ENCODE results near the gene TCF21. TPM values are rescaled to one million over a fixed set of nuclear protein-coding genes. Genes with fewer than 3 reads are reported as not detected.

Gene TCF21
- total RNA-seq, 1 donor from 2014 or later: 0.52 TPM

GRCh38 chr6:133892813-133893691 lies 4.1 kb downstream of the TCF21 start:
- peaks cover 18% of the 10 kb centered on the region for H3K4me1 Mint-ChIP-seq (ENCODE audit: low read depth, unreplicated experiment)
- H3K27me3 ChIP-seq (ENCODE audit: insufficient read depth, low read length): peaks cover 98% of the 10 kb centered on the region
- H3K27ac ChIP-seq (ENCODE audit: low read depth, low read length): no peak overlapping the region
- no peak overlapping the region for H3K4me3 Mint-ChIP-seq (ENCODE audit: unreplicated experiment)
- H3K79me2 ChIP-seq (ENCODE audit: insufficient read depth, low read length): no peaks in the 10 kb centered on the region
- no peaks in the 10 kb centered on the region for H3K36me3 ChIP-seq (ENCODE audit: insufficient read depth, low read length)
- peaks cover 4% of the 10 kb centered on the region for H4K20me1 ChIP-seq (ENCODE audit: insufficient read depth, low read length)
- no peak overlapping the region for H2AFZ ChIP-seq (ENCODE audit: low read depth, low read length)
- no peaks in the 10 kb centered on the region for H3K9me3 ChIP-seq (ENCODE audit: insufficient read depth, low read depth, low read length)
- H3K4me1 ChIP-seq (ENCODE audit: insufficient read depth, low read length): peaks cover 12% of the 10 kb centered on the region
- H3K4me2 ChIP-seq (ENCODE audit: low read length): no peak overlapping the region
- FAIRE-seq (no peak), DNase-seq (ENCODE audit: low read depth) (no peak)
- H3K36me3 Mint-ChIP-seq (ENCODE audit: low read depth, unreplicated experiment): peaks cover 7% of the 10 kb centered on the region
- no peak overlapping the region for H3K27ac Mint-ChIP-seq (ENCODE audit: unreplicated experiment)
- TF ChIP-seq, protein P1, sequence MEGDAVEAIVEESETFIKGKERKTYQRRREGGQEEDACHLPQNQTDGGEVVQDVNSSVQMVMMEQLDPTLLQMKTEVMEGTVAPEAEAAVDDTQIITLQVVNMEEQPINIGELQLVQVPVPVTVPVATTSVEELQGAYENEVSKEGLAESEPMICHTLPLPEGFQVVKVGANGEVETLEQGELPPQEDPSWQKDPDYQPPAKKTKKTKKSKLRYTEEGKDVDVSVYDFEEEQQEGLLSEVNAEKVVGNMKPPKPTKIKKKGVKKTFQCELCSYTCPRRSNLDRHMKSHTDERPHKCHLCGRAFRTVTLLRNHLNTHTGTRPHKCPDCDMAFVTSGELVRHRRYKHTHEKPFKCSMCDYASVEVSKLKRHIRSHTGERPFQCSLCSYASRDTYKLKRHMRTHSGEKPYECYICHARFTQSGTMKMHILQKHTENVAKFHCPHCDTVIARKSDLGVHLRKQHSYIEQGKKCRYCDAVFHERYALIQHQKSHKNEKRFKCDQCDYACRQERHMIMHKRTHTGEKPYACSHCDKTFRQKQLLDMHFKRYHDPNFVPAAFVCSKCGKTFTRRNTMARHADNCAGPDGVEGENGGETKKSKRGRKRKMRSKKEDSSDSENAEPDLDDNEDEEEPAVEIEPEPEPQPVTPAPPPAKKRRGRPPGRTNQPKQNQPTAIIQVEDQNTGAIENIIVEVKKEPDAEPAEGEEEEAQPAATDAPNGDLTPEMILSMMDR (IDR thresholded peaks at IDR 0.05; ENCODE audit: insufficient read depth, low read depth, low read length): no peak
- TF ChIP-seq EZH2 (IDR thresholded peaks at IDR 0.05; ENCODE audit: insufficient read depth, low read length): peak; percentile 79
- no peak overlapping the region for H3K4me3 ChIP-seq (ENCODE audit: insufficient read depth, low read depth, low read length)
- peaks cover 90% of the 10 kb centered on the region for H3K27me3 Mint-ChIP-seq (ENCODE audit: low read depth, unreplicated experiment)
- H3K9ac ChIP-seq (ENCODE audit: low read length): no peak overlapping the region
- no peaks in the 10 kb centered on the region for H3K9me3 Mint-ChIP-seq (ENCODE audit: unreplicated experiment)

- H3K27me3 Mint-ChIP-seq (ENCODE audit: low read depth, unreplicated experiment): peaks cover 90% of the 10 kb centered on the region
- Histone ChIP-seq H3K4me3 (ENCODE audit: insufficient read depth, low read depth, low read length) (no peak overlapping the region), H3K4me1 (ENCODE audit: insufficient read depth, low read length) (peaks cover 12% of the 10 kb centered on the region), H3K36me3 (ENCODE audit: insufficient read depth, low read length) (no peaks in the 10 kb centered on the region), H3K27ac (ENCODE audit: low read depth, low read length) (no peak overlapping the region), H3K9me3 (ENCODE audit: insufficient read depth, low read depth, low read length) (no peaks in the 10 kb centered on the region), H3K79me2 (ENCODE audit: insufficient read depth, low read length) (no peaks in the 10 kb centered on the region), H3K9ac (ENCODE audit: low read length) (no peak overlapping the region), H2AFZ (ENCODE audit: low read depth, low read length) (no peak overlapping the region), H3K27me3 (ENCODE audit: insufficient read depth, low read length) (peaks cover 99% of the 10 kb centered on the region), H3K4me2 (ENCODE audit: low read length) (no peak overlapping the region), H4K20me1 (ENCODE audit: insufficient read depth, low read length) (peaks cover 4% of the 10 kb centered on the region)
- no peak overlapping the region for H3K4me3 Mint-ChIP-seq (ENCODE audit: unreplicated experiment)
- H3K9me3 Mint-ChIP-seq (ENCODE audit: unreplicated experiment): no peaks in the 10 kb centered on the region
- H3K36me3 Mint-ChIP-seq (ENCODE audit: low read depth, unreplicated experiment): peaks cover 7% of the 10 kb centered on the region
- no peak for DNase-seq (ENCODE audit: low read depth)
- TF ChIP-seq, protein P1 (IDR thresholded peaks at IDR 0.05; ENCODE audit: insufficient read depth, low read depth, low read length): no peak
- no peak for TF ChIP-seq EZH2 (IDR thresholded peaks at IDR 0.05; ENCODE audit: insufficient read depth, low read length)
- H3K27ac Mint-ChIP-seq (ENCODE audit: unreplicated experiment): no peak overlapping the region
- H3K4me1 Mint-ChIP-seq (ENCODE audit: low read depth, unreplicated experiment): peaks cover 18% of the 10 kb centered on the region
- no peak for FAIRE-seq
These were observed 5.0 kb downstream of the TCF21 start for GRCh38 chr6:133893946-133894345.

GRCh38 chr6:133894369-133894768 lies 5.5 kb downstream of the TCF21 start:
- FAIRE-seq: no peak

More at GRCh38 chr6:133894369-133894768, 5.5 kb downstream of the TCF21 start:
- peaks cover 8% of the 10 kb centered on the region for H3K4me1 ChIP-seq (ENCODE audit: insufficient read depth, low read length)
- H3K36me3 ChIP-seq (ENCODE audit: insufficient read depth, low read length): no peaks in the 10 kb centered on the region
- Mint-ChIP-seq H3K36me3 (ENCODE audit: low read depth, unreplicated experiment) (peaks cover 7% of the 10 kb centered on the region), H3K27ac (ENCODE audit: unreplicated experiment) (no peak overlapping the region), H3K4me3 (ENCODE audit: unreplicated experiment) (no peak overlapping the region), H3K4me1 (ENCODE audit: low read depth, unreplicated experiment) (peaks cover 18% of the 10 kb centered on the region), H3K27me3 (ENCODE audit: low read depth, unreplicated experiment) (peaks cover 87% of the 10 kb centered on the region), H3K9me3 (ENCODE audit: unreplicated experiment) (no peaks in the 10 kb centered on the region)
- TF ChIP-seq, protein P1 (IDR thresholded peaks at IDR 0.05; ENCODE audit: insufficient read depth, low read depth, low read length): no peak
- TF ChIP-seq EZH2 (IDR thresholded peaks at IDR 0.05; ENCODE audit: insufficient read depth, low read length): no peak
- H3K4me3 ChIP-seq (ENCODE audit: insufficient read depth, low read depth, low read length): no peak overlapping the region
- no peaks in the 10 kb centered on the region for H3K9me3 ChIP-seq (ENCODE audit: insufficient read depth, low read depth, low read length)
- H3K4me2 ChIP-seq (ENCODE audit: low read length): no peak overlapping the region
- peaks cover 95% of the 10 kb centered on the region for H3K27me3 ChIP-seq (ENCODE audit: insufficient read depth, low read length)
- no peak overlapping the region for H2AFZ ChIP-seq (ENCODE audit: low read depth, low read length)
- H3K79me2 ChIP-seq (ENCODE audit: insufficient read depth, low read length): no peaks in the 10 kb centered on the region
- H3K27ac ChIP-seq (ENCODE audit: low read depth, low read length): no peak overlapping the region
- no peak overlapping the region for H3K9ac ChIP-seq (ENCODE audit: low read length)
- DNase-seq (ENCODE audit: low read depth): no peak
- peaks cover 4% of the 10 kb centered on the region for H4K20me1 ChIP-seq (ENCODE audit: insufficient read depth, low read length)
